ENCODE measurements around the gene QSOX2.

- TF ChIP-seq CTCF (conservative IDR thresholded peaks at IDR 0.05; ENCODE audit: low read length) (no peak), EZH2phosphoT487 (IDR thresholded peaks at IDR 0.05; ENCODE audit: borderline replicate concordance) (no peak)
Measured at GRCh38 chr9:136175616-136176197, 69.9 kb downstream of the QSOX2 start.

Measured in Loucy (cell line).